ENCODE measurements around the gene NTRK2. TPM values are rescaled to one million over a fixed set of nuclear protein-coding genes. Genes with fewer than 3 reads are reported as not detected.
A peak's percentile ranks its signal among the peaks of the same experiment; 100 is the strongest.

Gene NTRK2
- total RNA-seq, 2 donors from 2014 or later = 11.9 to 30.1 TPM

GRCh38 chr9:84822589-84823233 is 153.2 kb downstream of the NTRK2 start:
- no peak for TF ChIP-seq CTCF (IDR thresholded peaks at IDR 0.05)
- H3K36me3 ChIP-seq = no peaks in the 10 kb centered on the region
- no peak overlapping the region for H3K4me3 ChIP-seq
- no peaks in the 10 kb centered on the region for H3K27me3 ChIP-seq
- H3K27ac ChIP-seq = no peak overlapping the region
- DNase-seq (ENCODE audit: low spot score) = no peak
- H3K9me3 ChIP-seq = no peaks in the 10 kb centered on the region
- peaks cover 0 to 4% of the 10 kb centered on the region in 2 donors for H3K4me1 ChIP-seq

GRCh38 chr9:84823421-84824271 is 154.1 kb downstream of the NTRK2 start:
- peak overlapping the region in 1 of 2 donors; percentile 20 for H3K27ac ChIP-seq
- H3K4me3 ChIP-seq = no peak overlapping the region
- no peak for DNase-seq (ENCODE audit: low spot score)

GRCh38 chr9:84827216-84827765 is 157.8 kb downstream of the NTRK2 start:
- DNase-seq (ENCODE audit: low spot score) = no peak
- H3K36me3 ChIP-seq = no peaks in the 10 kb centered on the region
- peaks cover 0 to 4% of the 10 kb centered on the region in 2 donors for H3K4me1 ChIP-seq
- no peaks in the 10 kb centered on the region for H3K9me3 ChIP-seq
- H3K4me3 ChIP-seq = no peak overlapping the region
- no peak for TF ChIP-seq CTCF (IDR thresholded peaks at IDR 0.05)
- H3K27ac ChIP-seq = no peak overlapping the region
- no peaks in the 10 kb centered on the region for H3K27me3 ChIP-seq

More at GRCh38 chr9:84823421-84824271, 154.1 kb downstream of the NTRK2 start:
- Histone ChIP-seq H3K9me3 (no peaks in the 10 kb centered on the region), H3K36me3 (no peaks in the 10 kb centered on the region), H3K4me1 (peaks cover 0 to 4% of the 10 kb centered on the region in 2 donors), H3K27me3 (no peaks in the 10 kb centered on the region)
- no peak for TF ChIP-seq CTCF (IDR thresholded peaks at IDR 0.05)

- DNase-seq (ENCODE audit: low spot score) = no peak
- no peak overlapping the region for H3K27ac ChIP-seq
- H3K9me3 ChIP-seq = no peaks in the 10 kb centered on the region
- no peaks in the 10 kb centered on the region for H3K27me3 ChIP-seq
- peaks cover 0 to 4% of the 10 kb centered on the region in 2 donors for H3K4me1 ChIP-seq
- H3K4me3 ChIP-seq = no peak overlapping the region
- no peaks in the 10 kb centered on the region for H3K36me3 ChIP-seq
- no peak for TF ChIP-seq CTCF (IDR thresholded peaks at IDR 0.05)
Measured at GRCh38 chr9:84828046-84828445, 158.5 kb downstream of the NTRK2 start.

GRCh38 chr9:84829471-84829870 is 159.9 kb downstream of the NTRK2 start:
- Histone ChIP-seq H3K36me3 (no peaks in the 10 kb centered on the region), H3K27ac (no peak overlapping the region), H3K27me3 (no peaks in the 10 kb centered on the region), H3K9me3 (no peaks in the 10 kb centered on the region), H3K4me1 (no peaks in the 10 kb centered on the region), H3K4me3 (no peak overlapping the region)
- DNase-seq (ENCODE audit: low spot score) = no peak
- TF ChIP-seq CTCF (IDR thresholded peaks at IDR 0.05) = no peak
